Trophoblast cell (in vitro differentiated cells and primary cell): ENCODE data around the gene FLNC.
A peak's percentile ranks its signal among the peaks of the same experiment; 100 is the strongest.

Experiments used
- DNase-seq, 2 donors: peaks; one replicate each; pipeline ENCODE4 v3.0.0-alpha.2; 2016
- H2AFZ ChIP-seq: 2 replicates; pipeline ENCODE4 v1.6.1; 2013; ENCODE audit warnings: low read length, moderate library complexity, mild to moderate bottlenecking; ENCODE audit not compliant: insufficient read depth, poor library complexity
- H2AK5ac ChIP-seq: 2 replicates; pipeline ENCODE4 v1.6.1; 2013; ENCODE audit warnings: mild to moderate bottlenecking, low read length
- H2BK120ac ChIP-seq: 2 replicates; pipeline ENCODE4 v1.6.1; 2013; ENCODE audit warnings: low read length, mild to moderate bottlenecking, moderate library complexity; ENCODE audit not compliant: insufficient read depth, poor library complexity
- H2BK12ac ChIP-seq: 2 replicates; pipeline ENCODE4 v1.6.1; 2013; ENCODE audit warnings: mild to moderate bottlenecking, low read length, moderate library complexity
- H2BK5ac ChIP-seq: 2 replicates; pipeline ENCODE4 v1.6.1; 2013; ENCODE audit warnings: low read length, low read depth, moderate library complexity, mild to moderate bottlenecking; ENCODE audit not compliant: poor library complexity
- H3K14ac ChIP-seq: 2 replicates; pipeline ENCODE4 v1.6.1; 2013; ENCODE audit warnings: mild to moderate bottlenecking, low read length
- H3K18ac ChIP-seq: 2 replicates; pipeline ENCODE4 v1.6.1; 2013; ENCODE audit warnings: mild to moderate bottlenecking, low read length
- H3K23ac ChIP-seq: 2 replicates; pipeline ENCODE4 v1.6.1; 2013; ENCODE audit warnings: low read length
- H3K27ac ChIP-seq: 2 replicates; pipeline ENCODE4 v1.5.1; 2013; ENCODE audit warnings: low read depth, mild to moderate bottlenecking, inconsistent platforms, low read length, moderate library complexity
- H3K27me3 ChIP-seq: 2 replicates; pipeline ENCODE4 v1.6.1; 2013; ENCODE audit warnings: inconsistent platforms, mild to moderate bottlenecking, low read length, moderate library complexity; ENCODE audit not compliant: insufficient read depth
- H3K36me3 ChIP-seq, 2 experiments: 1 replicate in 1 of 2; 2 replicates in 1 of 2; pipeline ENCODE4 v1.6.1; 2013; ENCODE audit warnings: low read length in 2 of 2, mild to moderate bottlenecking in 2 of 2, moderate library complexity in 1 of 2; ENCODE audit not compliant: insufficient read depth in 2 of 2, control insufficient read depth in 1 of 2
- H3K4ac ChIP-seq: 2 replicates; pipeline ENCODE4 v1.6.1; 2013; ENCODE audit warnings: low read depth, mild to moderate bottlenecking, low read length, moderate library complexity
- H3K4me1 ChIP-seq, 2 experiments: 1 replicate in 1 of 2; 2 replicates in 1 of 2; pipeline ENCODE4 v1.6.1; 2013; ENCODE audit warnings: low read length in 2 of 2, mild to moderate bottlenecking in 2 of 2, moderate library complexity in 1 of 2; ENCODE audit not compliant: insufficient read depth in 2 of 2, control insufficient read depth in 1 of 2
- H3K4me2 ChIP-seq: 2 replicates; pipeline ENCODE4 v1.6.1; 2013; ENCODE audit warnings: inconsistent platforms, mild to moderate bottlenecking, low read length, moderate library complexity
- H3K4me3 ChIP-seq: 2 replicates; pipeline ENCODE4 v1.5.1; 2013; ENCODE audit warnings: mild to moderate bottlenecking, low read depth, low read length, inconsistent platforms
- H3K79me1 ChIP-seq: one replicate; pipeline ENCODE4 v1.6.1; 2013; ENCODE audit warnings: low read length
- H3K79me2 ChIP-seq: 2 replicates; pipeline ENCODE4 v1.6.1; 2013; ENCODE audit warnings: low read length, mild to moderate bottlenecking; ENCODE audit not compliant: control insufficient read depth, insufficient read depth, poor library complexity
- H3K9ac ChIP-seq: 2 replicates; pipeline ENCODE4 v1.6.1; 2013; ENCODE audit warnings: mild to moderate bottlenecking, low read length
- H3K9me3 ChIP-seq: 2 replicates; pipeline ENCODE4 v1.6.1; 2013; ENCODE audit warnings: low read depth, mild to moderate bottlenecking, control low read depth, inconsistent platforms, low read length; ENCODE audit not compliant: insufficient read depth
- H4K12ac ChIP-seq: 2 replicates; pipeline ENCODE4 v1.6.1; 2013; ENCODE audit warnings: low read depth, mild to moderate bottlenecking, low read length, moderate library complexity
- H4K8ac ChIP-seq: 2 replicates; pipeline ENCODE4 v1.6.1; 2013; ENCODE audit warnings: low read depth, mild to moderate bottlenecking, low read length, moderate library complexity
- H4K91ac ChIP-seq: one replicate; pipeline ENCODE4 v1.6.1; 2013; ENCODE audit warnings: low read depth, mild to moderate bottlenecking, low read length, moderate library complexity
- WGBS: extraction: QIAGEN DNeasy Blood & Tissue Kit; methylation state at CpG from one replicate; pipeline ENCODE4 v1.1.7; 2013; ENCODE audit warnings: missing lambda C conversion rate; ENCODE audit not compliant: insufficient read length, insufficient coverage; ENCODE audit errors: extremely low coverage; 5-methylcytosine and 5-hydroxymethylcytosine counted together

Gene FLNC

GRCh38 chr7:128875523-128875948, 45.3 kb downstream of the FLNC start:
- no peak overlapping the region for H2AFZ ChIP-seq
- no peak overlapping the region for H3K27ac ChIP-seq
- H2BK5ac ChIP-seq, result no peak overlapping the region
- no CpG with 5 or more reads among the region's 8 CpGs for WGBS
- peaks cover 27 to 28% of the 10 kb centered on the region in 2 experiments for H3K4me1 ChIP-seq
- no peak overlapping the region for H4K12ac ChIP-seq
- no peak overlapping the region for H3K4ac ChIP-seq
- no peaks in the 10 kb centered on the region for H3K9me3 ChIP-seq
- no peak overlapping the region for H2BK12ac ChIP-seq
- H3K4me2 ChIP-seq, result no peak overlapping the region
- no peak overlapping the region for H3K14ac ChIP-seq
- no peak overlapping the region for H3K18ac ChIP-seq
- H3K36me3 ChIP-seq, result no peaks in the 10 kb centered on the region
- H3K4me3 ChIP-seq, result no peak overlapping the region
- peaks cover 4% of the 10 kb centered on the region for H3K27me3 ChIP-seq
- no peak overlapping the region for H2BK120ac ChIP-seq
- peak; percentile 80 to 91 for DNase-seq
- H2AK5ac ChIP-seq, result no peak overlapping the region
- peaks cover 15% of the 10 kb centered on the region for H3K79me1 ChIP-seq
- no peaks in the 10 kb centered on the region for H3K79me2 ChIP-seq
- no peak overlapping the region for H4K8ac ChIP-seq
- no peak overlapping the region for H3K23ac ChIP-seq
- no peak overlapping the region for H4K91ac ChIP-seq
- H3K9ac ChIP-seq, result no peak overlapping the region

DNA sequence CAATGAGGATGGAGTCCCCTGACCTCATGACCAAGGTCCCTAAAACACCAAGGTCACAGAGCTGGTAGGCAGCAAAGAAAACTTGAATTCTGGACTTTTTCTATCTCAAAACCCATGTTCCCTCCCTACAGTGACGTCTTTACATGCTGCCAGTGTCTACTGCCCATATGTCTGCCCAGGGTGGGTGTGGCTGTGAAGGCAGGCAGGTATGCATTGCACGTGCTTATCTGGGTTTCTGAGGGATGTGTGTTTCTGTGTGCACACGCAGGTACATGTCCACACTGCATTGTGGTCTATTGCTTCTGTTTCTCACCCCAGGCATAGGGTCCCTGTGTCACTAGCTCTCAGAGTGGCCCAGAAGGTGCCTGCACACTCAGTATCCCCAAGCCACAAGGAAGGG, 45.9 kb downstream of the FLNC start:
- Histone ChIP-seq H3K4me3 (no peak overlapping the region), H3K4ac (no peak overlapping the region), H3K79me1 (peaks cover 15% of the 10 kb centered on the region), H3K14ac (no peak overlapping the region), H2BK120ac (no peak overlapping the region), H3K9me3 (no peaks in the 10 kb centered on the region), H3K36me3 (no peaks in the 10 kb centered on the region), H4K91ac (no peak overlapping the region), H4K12ac (no peak overlapping the region), H3K27ac (no peak overlapping the region), H3K4me1 (peaks cover 24 to 27% of the 10 kb centered on the region in 2 experiments), H3K9ac (no peak overlapping the region), H3K4me2 (no peak overlapping the region), H3K79me2 (no peaks in the 10 kb centered on the region), H2AFZ (no peak overlapping the region), H2BK5ac (no peak overlapping the region), H3K18ac (no peak overlapping the region), H4K8ac (no peak overlapping the region), H3K27me3 (no peaks in the 10 kb centered on the region), H3K23ac (no peak overlapping the region), H2BK12ac (no peak overlapping the region), H2AK5ac (no peak overlapping the region)
- WGBS, result no CpG with 5 or more reads among the region's 3 CpGs
- DNase-seq, result peak; percentile 71 to 77

DNA sequence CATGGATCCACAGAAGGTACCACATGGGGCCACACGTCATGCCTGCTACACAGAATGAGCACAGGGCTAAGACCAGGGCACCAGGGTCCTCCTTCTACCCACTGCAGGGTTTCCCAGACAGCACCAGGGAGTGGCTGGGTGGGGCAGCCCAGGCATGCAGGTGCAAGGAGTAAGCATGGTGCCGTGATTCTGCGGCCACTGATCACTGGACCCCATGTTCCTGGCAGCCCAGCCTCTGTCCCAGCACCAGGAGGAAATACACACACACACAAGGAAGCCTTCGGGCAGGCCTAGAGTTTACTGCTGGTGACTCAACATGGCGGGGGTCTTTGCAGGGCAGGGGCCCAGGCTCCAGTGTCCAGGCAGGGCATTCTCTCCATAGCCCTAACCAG, 46.4 kb downstream of the FLNC start:
- H3K79me1 ChIP-seq, result peaks cover 15% of the 10 kb centered on the region
- no peak overlapping the region for H3K4ac ChIP-seq
- H3K4me1 ChIP-seq, result peaks cover 24 to 27% of the 10 kb centered on the region in 2 experiments
- H2BK120ac ChIP-seq, result no peak overlapping the region
- no peaks in the 10 kb centered on the region for H3K79me2 ChIP-seq
- no peak overlapping the region for H3K18ac ChIP-seq
- H3K9ac ChIP-seq, result no peak overlapping the region
- WGBS, result no CpG with 5 or more reads among the region's 5 CpGs
- H3K4me3 ChIP-seq, result no peak overlapping the region
- H4K8ac ChIP-seq, result no peak overlapping the region
- H3K14ac ChIP-seq, result no peak overlapping the region
- H2AK5ac ChIP-seq, result no peak overlapping the region
- no peaks in the 10 kb centered on the region for H3K27me3 ChIP-seq
- DNase-seq, result no peak
- no peak overlapping the region for H2BK12ac ChIP-seq
- H2BK5ac ChIP-seq, result no peak overlapping the region
- H4K91ac ChIP-seq, result no peak overlapping the region
- no peaks in the 10 kb centered on the region for H3K36me3 ChIP-seq
- H3K23ac ChIP-seq, result no peak overlapping the region
- no peaks in the 10 kb centered on the region for H3K9me3 ChIP-seq
- no peak overlapping the region for H4K12ac ChIP-seq
- no peak overlapping the region for H3K4me2 ChIP-seq
- no peak overlapping the region for H3K27ac ChIP-seq
- H2AFZ ChIP-seq, result no peak overlapping the region

- peak overlapping the region; percentile 9 for H2AK5ac ChIP-seq
- no peak overlapping the region for H2BK12ac ChIP-seq
- no peak overlapping the region for H3K14ac ChIP-seq
- peaks cover 13% of the 10 kb centered on the region for H3K79me1 ChIP-seq
- H3K4me3 ChIP-seq, result no peak overlapping the region
- no peak overlapping the region for H3K9ac ChIP-seq
- H3K18ac ChIP-seq, result no peak overlapping the region
- H3K9me3 ChIP-seq, result no peaks in the 10 kb centered on the region
- H2BK120ac ChIP-seq, result no peak overlapping the region
- no peak overlapping the region for H3K4ac ChIP-seq
- no peak overlapping the region for H3K4me2 ChIP-seq
- DNase-seq, result no peak
- WGBS, result no CpG with 5 or more reads among the region's 32 CpGs
- no peak overlapping the region for H2AFZ ChIP-seq
- H3K27ac ChIP-seq, result no peak overlapping the region
- H3K79me2 ChIP-seq, result no peaks in the 10 kb centered on the region
- H4K91ac ChIP-seq, result no peak overlapping the region
- no peaks in the 10 kb centered on the region for H3K27me3 ChIP-seq
- no peak overlapping the region for H2BK5ac ChIP-seq
- H3K23ac ChIP-seq, result no peak overlapping the region
- no peak overlapping the region for H4K8ac ChIP-seq
- H4K12ac ChIP-seq, result no peak overlapping the region
- H3K36me3 ChIP-seq, result no peaks in the 10 kb centered on the region
- peaks cover 21 to 25% of the 10 kb centered on the region in 2 experiments for H3K4me1 ChIP-seq
Observed at GRCh38 chr7:128876978-128877755, 47.0 kb downstream of the FLNC start.
